NB4 (cell line): ENCODE measurements around the gene PRR19.
"Not testable (repeated sequence)": the region's sequence is repeated elsewhere in the genome, so short reads cannot be mapped to it uniquely, and the experiment has no call there.

Experiments
- CTCF ChIP-seq: IDR thresholded peaks from one replicate; pipeline ENCODE4 v1.5.1; 2012; ENCODE audit warnings: low read depth, low read length
- MYC ChIP-seq: IDR thresholded peaks from 2 replicates; pipeline ENCODE4 v1.6.1; 2011; ENCODE audit warnings: low read depth, low read length
- POLR2A ChIP-seq: IDR thresholded peaks from 2 replicates; pipeline ENCODE4 v1.6.1; 2011; ENCODE audit warnings: mild to moderate bottlenecking; ENCODE audit not compliant: insufficient read length; ENCODE audit errors: extremely low read depth

DNA sequence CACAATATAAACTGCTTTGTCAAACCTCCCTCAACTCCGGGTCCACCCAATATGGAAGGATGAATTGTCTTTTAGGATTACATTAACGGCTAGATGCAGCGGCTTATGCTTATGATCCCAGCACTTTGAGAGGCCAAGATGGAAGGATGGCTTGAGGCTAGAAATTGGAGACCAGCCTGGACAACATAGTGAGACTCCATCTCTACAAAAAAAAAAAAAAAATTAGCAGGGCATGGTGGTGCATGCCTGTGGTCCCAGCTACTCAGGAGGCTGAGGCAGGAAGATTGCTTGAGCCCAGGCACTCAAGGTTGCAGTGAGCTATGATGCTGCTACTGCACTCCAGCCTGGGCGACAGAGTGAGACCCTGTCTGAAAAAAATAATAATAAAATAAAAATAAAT lies 35.8 kb upstream of the PRR19 start:
- not testable (repeated sequence) for TF ChIP-seq CTCF, POLR2A, MYC
